ENCODE measurements around the gene PLCD1. TPM values are rescaled to one million over a fixed set of nuclear protein-coding genes. Genes with fewer than 3 reads are reported as not detected.

The PLCD1 gene
- total and polyA plus RNA-seq, 12 donors = 9.7 to 97.3 (median 29.2) TPM

- no peaks in the 10 kb centered on the region for H3K36me3 ChIP-seq (replicated peaks in 1 of 2)
These were observed 60.4 kb downstream of the PLCD1 start for GRCh38 chr3:37968813-37969595.

GRCh38 chr3:37968199-37968598 is 61.2 kb downstream of the PLCD1 start:
- TF ChIP-seq CTCF (IDR thresholded peaks at IDR 0.05) = no peak
- no peak for TF ChIP-seq POLR2A (IDR thresholded peaks at IDR 0.05)
- Histone ChIP-seq H3K36me3 (replicated peaks in 1 of 2) (no peaks in the 10 kb centered on the region), H3K9me3 (replicated peaks in 1 of 3) (no peaks in the 10 kb centered on the region), H3K4me1 (replicated peaks in 1 of 2) (no peaks in the 10 kb centered on the region), H3K4me3 (no peak overlapping the region), H3K27me3 (no peaks in the 10 kb centered on the region), H3K27ac (no peak overlapping the region)
- intact Hi-C loops (cut with DNase I) = no loop called here
- WGBS, 4 donors = 85 to 92% (median 91%) methylated on average over 9 of the region's 9 CpGs
- DNase-seq = no peak

More at GRCh38 chr3:37968813-37969595, 60.4 kb downstream of the PLCD1 start:
- intact Hi-C loops (cut with DNase I) = no loop called here
- Histone ChIP-seq H3K27ac (no peak overlapping the region), H3K9me3 (replicated peaks in 1 of 3) (no peaks in the 10 kb centered on the region), H3K4me1 (replicated peaks in 1 of 2) (no peaks in the 10 kb centered on the region), H3K4me3 (no peak overlapping the region), H3K27me3 (no peaks in the 10 kb centered on the region)
- TF ChIP-seq CTCF (IDR thresholded peaks at IDR 0.05) (no peak), POLR2A (IDR thresholded peaks at IDR 0.05) (no peak)
- no peak for DNase-seq
- WGBS, 4 donors = 78 to 84% (median 82%) methylated on average over 13 to 15 of the region's 15 CpGs

- intact Hi-C loops (cut with DNase I) = loop anchor here (2.0 kb wide), 1 partner anchor 113 kb away; no protein-coding TSS in a partner anchor
- H3K4me1 ChIP-seq (replicated peaks in 1 of 2) = no peaks in the 10 kb centered on the region
- H3K4me3 ChIP-seq = no peak overlapping the region
- no peaks in the 10 kb centered on the region for H3K9me3 ChIP-seq (replicated peaks in 1 of 3)
- no peak overlapping the region for H3K27ac ChIP-seq
- WGBS, 4 donors = 47 to 55% (median 51%) methylated on average over 7 of the region's 7 CpGs
- TF ChIP-seq POLR2A (IDR thresholded peaks at IDR 0.05) = no peak
- peak; percentile 63 to 88 (median 82) for TF ChIP-seq CTCF (IDR thresholded peaks at IDR 0.05)
- DNase-seq = peak; percentile 67 to 88 (median 72)
- H3K36me3 ChIP-seq (replicated peaks in 1 of 2) = no peaks in the 10 kb centered on the region
- H3K27me3 ChIP-seq = no peaks in the 10 kb centered on the region
These were observed 62.1 kb downstream of the PLCD1 start for GRCh38 chr3:37967260-37967881.

- H3K4me1 ChIP-seq (replicated peaks in 1 of 2) = peaks cover 0 to 7% of the 10 kb centered on the region in 2 donors
- no peak for DNase-seq
- intact Hi-C loops (cut with DNase I) = no loop called here
- H3K9me3 ChIP-seq (replicated peaks in 1 of 3) = no peaks in the 10 kb centered on the region
- H3K4me3 ChIP-seq = no peak overlapping the region
- H3K36me3 ChIP-seq (replicated peaks in 1 of 2) = no peaks in the 10 kb centered on the region
- no peak for TF ChIP-seq CTCF (IDR thresholded peaks at IDR 0.05)
- no peak for TF ChIP-seq POLR2A (IDR thresholded peaks at IDR 0.05)
- H3K27me3 ChIP-seq = no peaks in the 10 kb centered on the region
- WGBS, 4 donors = 79 to 100% (median 93%) methylated on average over 1 of the region's 1 CpG
- H3K27ac ChIP-seq = no peak overlapping the region
These were observed 64.7 kb downstream of the PLCD1 start for GRCh38 chr3:37964716-37965115.
